Activated CD8-positive, alpha-beta memory T cell treated with anti-CD3 and anti-CD28 coated beads for 1 hour (primary cell): ENCODE measurements around the gene TRIM46.
"Not testable (repeated sequence)": the region's sequence is repeated elsewhere in the genome, so short reads cannot be mapped to it uniquely, and the experiment has no call there.

ENCODE experiments used
- DNase-seq, 2 donors: peaks; one replicate each; pipeline ENCODE4 v3.0.0-alpha.2; 2020; ENCODE audit warnings: low read depth in 1 of 2; ENCODE audit errors: extremely low read depth in 1 of 2

Gene TRIM46

GRCh38 chr1:155186067-155186793 is 12.6 kb downstream of the TRIM46 start:
- DNase-seq, result no peak

DNA sequence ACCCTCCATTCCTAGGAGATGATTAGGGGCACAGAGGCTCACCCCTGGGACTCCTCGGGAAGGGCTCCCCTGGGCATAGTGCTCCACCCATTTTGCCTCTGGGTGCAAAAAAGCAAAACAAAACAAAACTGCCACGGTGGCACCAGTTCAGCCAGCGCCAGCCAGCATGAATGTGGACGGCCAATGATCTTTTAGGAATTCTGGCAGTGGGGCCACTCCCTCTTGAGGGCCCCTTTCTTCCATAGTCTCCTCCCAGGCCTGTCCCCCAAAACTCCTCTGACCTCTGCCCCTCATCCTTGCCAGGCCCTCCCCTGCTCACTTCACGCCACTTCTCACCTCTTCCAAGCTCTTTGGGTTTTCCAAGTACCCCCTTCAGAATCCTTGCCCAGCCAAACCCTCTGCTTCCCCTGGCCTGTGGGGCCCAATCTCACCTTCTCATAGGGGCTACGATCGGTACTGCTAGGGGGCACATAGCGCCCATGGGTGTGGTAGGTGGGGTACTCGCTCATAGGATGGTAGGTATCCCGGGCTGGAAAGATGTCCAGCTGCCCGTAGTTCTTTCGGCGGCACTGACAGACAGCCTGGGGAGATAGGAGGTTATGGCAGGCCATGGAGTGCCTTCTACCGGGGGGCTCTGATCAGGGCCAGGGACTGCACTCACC is 13.3 kb downstream of the TRIM46 start:
- DNase-seq, result no peak

- DNase-seq, result no peak
Observed at GRCh38 chr1:155187456-155187891, 13.8 kb downstream of the TRIM46 start.

GRCh38 chr1:155188268-155188667 is 14.6 kb downstream of the TRIM46 start:
- no peak for DNase-seq

DNA sequence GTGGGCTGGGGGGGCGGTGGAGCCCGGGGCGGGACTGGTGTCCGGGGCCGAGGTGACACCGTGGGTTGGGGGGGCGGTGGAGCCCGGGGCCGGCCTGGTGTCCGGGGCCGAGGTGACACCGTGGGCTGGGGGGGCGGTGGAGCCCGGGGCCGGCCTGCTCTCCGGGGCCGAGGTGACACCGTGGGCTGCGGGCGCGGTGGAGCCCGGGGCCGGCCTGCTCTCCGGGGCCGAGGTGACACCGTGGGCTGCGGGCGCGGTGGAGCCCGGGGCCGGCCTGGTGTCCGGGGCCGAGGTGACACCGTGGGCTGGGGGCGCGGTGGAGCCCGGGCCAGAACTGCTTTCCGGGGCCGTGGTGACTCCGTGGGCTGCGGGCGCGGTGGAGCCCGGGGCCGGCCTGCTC is 16.3 kb downstream of the TRIM46 start:
- DNase-seq, result not testable (repeated sequence)

- no peak for DNase-seq
Observed at GRCh38 chr1:155191904-155192303, 18.3 kb downstream of the TRIM46 start.

GRCh38 chr1:155192346-155193274 is 19.0 kb downstream of the TRIM46 start:
- DNase-seq, result no peak

GRCh38 chr1:155193275-155193990 is 19.8 kb downstream of the TRIM46 start:
- DNase-seq, result peak in 1 of 2 donors; percentile 47

DNA sequence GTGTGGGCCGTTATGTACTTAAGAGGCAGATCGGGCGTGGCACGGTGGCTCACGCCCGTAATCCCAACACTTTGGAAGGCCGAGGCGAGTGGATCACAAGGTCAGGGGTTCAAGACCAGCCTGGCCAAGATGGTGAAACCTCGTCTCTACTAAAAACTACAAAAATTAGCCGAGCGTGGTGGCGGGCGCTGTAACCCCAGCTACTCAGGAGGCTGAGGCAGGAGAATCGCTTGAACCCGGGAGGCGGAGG is 20.3 kb downstream of the TRIM46 start:
- not testable (repeated sequence) for DNase-seq

DNA sequence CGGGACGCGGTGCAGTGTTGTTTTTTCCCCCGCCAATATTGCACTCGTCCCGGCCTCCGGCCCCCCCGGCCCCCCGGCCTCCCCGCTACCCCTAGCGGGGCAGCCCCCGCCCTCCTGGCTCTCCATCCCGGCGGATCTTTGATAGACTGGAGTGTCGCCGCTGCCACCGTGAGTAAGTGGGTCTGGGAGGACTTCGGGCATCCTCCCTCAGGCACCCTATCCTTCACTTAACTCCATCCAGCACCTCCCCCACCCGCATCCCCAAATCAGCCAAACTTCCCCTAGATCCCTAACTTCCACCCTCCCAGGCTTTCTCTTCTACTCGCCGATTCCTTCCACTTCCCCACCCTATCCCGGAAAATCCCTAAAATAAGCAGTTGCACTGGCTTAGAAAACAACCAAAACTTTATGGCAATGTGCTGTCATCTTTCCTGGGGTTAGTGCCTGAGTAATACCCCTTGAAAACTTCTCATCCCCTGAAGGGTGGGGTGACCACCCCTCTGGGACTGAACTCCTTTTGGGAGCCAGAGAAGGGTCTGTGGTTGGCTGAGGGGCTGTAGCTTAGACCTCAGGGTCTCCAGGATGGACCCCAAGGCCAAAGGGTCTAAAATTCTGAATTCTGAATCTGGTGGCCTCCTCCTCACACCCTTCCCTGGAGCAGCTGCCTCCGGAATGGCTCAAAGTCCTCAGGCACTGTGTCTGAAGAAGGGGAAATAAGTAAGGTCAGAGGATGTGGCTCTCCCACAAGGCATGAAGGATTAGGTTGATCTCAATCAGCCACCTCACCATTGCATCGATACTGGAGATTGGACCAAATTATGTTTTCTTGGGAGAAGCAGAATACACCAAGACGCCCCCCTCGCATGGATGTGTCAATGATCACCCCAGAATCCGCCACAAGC is 21.8 kb downstream of the TRIM46 start:
- DNase-seq, result no peak

GRCh38 chr1:155196103-155196892 is 22.6 kb downstream of the TRIM46 start:
- DNase-seq, result no peak

GRCh38 chr1:155196893-155197638 is 23.4 kb downstream of the TRIM46 start:
- no peak for DNase-seq

- DNase-seq, result no peak
Observed at GRCh38 chr1:155197901-155198546, 24.4 kb downstream of the TRIM46 start.

DNA sequence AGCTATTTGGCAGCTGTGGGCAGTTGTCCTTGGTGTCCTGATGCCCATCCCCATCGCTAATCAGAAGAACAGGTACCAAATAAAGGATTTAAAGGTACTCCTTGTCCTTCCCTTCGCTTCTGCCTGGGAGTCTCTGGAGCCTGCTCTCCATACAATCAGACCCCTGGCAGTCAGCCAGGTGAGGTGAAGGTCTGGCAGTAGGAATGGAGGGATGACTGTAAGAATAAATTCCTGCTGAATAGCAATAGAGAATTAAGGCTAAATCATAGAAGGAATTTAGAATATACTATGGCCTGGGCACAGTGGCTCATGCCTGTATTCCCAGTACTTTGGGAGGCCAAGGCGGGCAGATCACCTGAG is 24.9 kb downstream of the TRIM46 start:
- DNase-seq, result no peak

DNA sequence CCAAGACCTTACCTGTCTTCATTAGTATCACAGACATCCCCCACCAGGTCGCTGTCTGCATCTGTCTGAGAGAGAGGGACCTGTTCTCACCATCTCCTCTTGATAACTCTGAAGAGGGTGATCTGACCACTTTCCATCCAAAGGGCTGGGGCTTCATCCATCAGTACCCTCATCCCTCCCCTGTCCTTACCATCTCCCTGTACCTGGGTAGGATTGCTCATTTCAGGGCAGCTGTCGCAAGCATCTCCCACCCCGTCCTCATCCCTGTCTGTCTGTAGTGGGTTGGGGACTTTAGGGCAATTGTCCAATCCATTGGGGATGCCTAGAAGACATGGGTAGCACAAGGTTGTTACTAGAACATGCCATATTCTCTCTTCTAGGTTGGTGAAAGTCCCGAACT is 26.1 kb downstream of the TRIM46 start:
- DNase-seq, result no peak

- no peak for DNase-seq
Observed at GRCh38 chr1:155200920-155201319, 27.3 kb downstream of the TRIM46 start.

- no peak for DNase-seq
Observed at GRCh38 chr1:155202198-155202597, 28.5 kb downstream of the TRIM46 start.
